ENCODE results near the gene PCBP3. TPM values are rescaled to one million over a fixed set of nuclear protein-coding genes. Genes with fewer than 3 reads are reported as not detected.

The PCBP3 gene
- total RNA-seq, 4 donors from 2014 or later = 0.13 to 0.26 TPM; not detected in 2

DNA sequence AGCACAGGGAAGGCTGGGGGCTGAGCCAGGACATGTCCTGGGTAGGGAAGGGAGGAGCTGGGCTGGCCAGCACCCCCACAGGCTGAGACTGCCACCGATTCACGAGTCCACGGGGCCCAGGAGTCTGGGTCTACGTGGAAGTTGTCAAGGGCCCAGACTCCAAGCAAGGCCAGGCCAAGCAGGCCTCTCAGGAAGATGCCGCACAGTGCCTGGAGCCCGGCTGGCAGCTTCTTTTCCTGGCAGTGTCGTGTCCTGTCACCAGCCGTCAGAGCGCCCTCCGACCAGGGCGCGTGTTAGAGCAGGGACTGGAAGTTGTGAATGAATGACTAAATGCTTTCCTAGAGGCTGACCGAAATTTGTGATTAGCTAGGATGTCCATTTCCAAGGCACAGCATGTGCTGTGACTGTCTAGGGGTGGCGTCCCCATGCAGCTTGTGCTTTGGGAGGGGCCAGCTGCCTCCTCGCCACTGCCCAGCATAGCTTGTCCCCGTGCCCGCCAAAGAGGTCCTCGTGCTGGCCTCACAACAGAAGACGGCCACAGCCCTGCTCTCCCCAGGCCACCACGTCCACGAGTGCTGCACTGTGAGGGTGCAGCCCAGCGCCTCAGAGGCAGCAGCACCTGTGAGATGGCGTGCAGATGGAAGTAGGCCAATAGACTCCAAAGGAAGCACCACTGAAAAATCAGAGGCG, 190.6 kb downstream of the PCBP3 start:
- DNase-seq (no peak), ATAC-seq (no peak)
- Histone ChIP-seq H3K4me3 (no peak overlapping the region), H3K36me3 (no peaks in the 10 kb centered on the region), H3K27ac (no peak overlapping the region), H3K4me1 (no peaks in the 10 kb centered on the region), H3K9me3 (no peaks in the 10 kb centered on the region), H3K27me3 (no peaks in the 10 kb centered on the region)
- intact Hi-C loops (cut with DNase I; ENCODE audit: low total_unique reads) = no loop called here
- TF ChIP-seq POLR2A (IDR thresholded peaks at IDR 0.05) = no peak
- TF ChIP-seq, protein P1, sequence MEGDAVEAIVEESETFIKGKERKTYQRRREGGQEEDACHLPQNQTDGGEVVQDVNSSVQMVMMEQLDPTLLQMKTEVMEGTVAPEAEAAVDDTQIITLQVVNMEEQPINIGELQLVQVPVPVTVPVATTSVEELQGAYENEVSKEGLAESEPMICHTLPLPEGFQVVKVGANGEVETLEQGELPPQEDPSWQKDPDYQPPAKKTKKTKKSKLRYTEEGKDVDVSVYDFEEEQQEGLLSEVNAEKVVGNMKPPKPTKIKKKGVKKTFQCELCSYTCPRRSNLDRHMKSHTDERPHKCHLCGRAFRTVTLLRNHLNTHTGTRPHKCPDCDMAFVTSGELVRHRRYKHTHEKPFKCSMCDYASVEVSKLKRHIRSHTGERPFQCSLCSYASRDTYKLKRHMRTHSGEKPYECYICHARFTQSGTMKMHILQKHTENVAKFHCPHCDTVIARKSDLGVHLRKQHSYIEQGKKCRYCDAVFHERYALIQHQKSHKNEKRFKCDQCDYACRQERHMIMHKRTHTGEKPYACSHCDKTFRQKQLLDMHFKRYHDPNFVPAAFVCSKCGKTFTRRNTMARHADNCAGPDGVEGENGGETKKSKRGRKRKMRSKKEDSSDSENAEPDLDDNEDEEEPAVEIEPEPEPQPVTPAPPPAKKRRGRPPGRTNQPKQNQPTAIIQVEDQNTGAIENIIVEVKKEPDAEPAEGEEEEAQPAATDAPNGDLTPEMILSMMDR (IDR thresholded peaks at IDR 0.05 in 4 of 5, conservative IDR thresholded peaks at IDR 0.05 in 1 of 5) = no peak
- in situ Hi-C loops (cut with MboI; ENCODE audit: low sequenced_read_pairs in 4 of 4) = no loop called here

DNA sequence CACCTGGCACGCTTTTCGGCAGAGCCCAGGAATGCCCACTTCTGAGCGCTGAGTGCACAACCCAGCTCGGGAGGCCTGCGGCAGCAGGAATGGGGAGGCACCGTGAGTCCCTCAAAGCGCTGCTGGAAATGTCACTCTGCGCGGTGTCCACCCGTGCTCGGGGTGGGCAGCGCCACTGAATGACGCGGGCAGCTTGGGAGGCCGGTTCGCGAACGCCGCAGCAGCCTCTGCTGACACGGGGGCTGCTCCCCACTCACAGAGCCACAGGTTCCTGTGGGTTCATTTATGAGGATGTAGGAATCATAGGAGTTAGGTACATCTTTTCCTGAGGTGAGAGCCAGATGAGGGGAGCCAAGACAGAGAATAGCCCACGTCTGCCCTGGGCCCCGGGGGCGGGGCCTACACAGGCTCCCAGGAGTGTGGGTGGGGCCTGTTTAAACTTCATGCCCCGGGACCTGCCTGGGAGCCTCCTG, 191.3 kb downstream of the PCBP3 start:
- no peaks in the 10 kb centered on the region for H3K9me3 ChIP-seq
- no peaks in the 10 kb centered on the region for H3K36me3 ChIP-seq
- ATAC-seq (no peak), DNase-seq (no peak)
- no peak for TF ChIP-seq POLR2A (IDR thresholded peaks at IDR 0.05)
- TF ChIP-seq, protein P1 (IDR thresholded peaks at IDR 0.05 in 4 of 5, conservative IDR thresholded peaks at IDR 0.05 in 1 of 5) = no peak
- in situ Hi-C loops (cut with MboI; ENCODE audit: low sequenced_read_pairs in 4 of 4) = no loop called here
- no peaks in the 10 kb centered on the region for H3K4me1 ChIP-seq
- intact Hi-C loops (cut with DNase I; ENCODE audit: low total_unique reads) = no loop called here
- H3K27me3 ChIP-seq = no peaks in the 10 kb centered on the region
- H3K4me3 ChIP-seq = no peak overlapping the region
- H3K27ac ChIP-seq = no peak overlapping the region

DNA sequence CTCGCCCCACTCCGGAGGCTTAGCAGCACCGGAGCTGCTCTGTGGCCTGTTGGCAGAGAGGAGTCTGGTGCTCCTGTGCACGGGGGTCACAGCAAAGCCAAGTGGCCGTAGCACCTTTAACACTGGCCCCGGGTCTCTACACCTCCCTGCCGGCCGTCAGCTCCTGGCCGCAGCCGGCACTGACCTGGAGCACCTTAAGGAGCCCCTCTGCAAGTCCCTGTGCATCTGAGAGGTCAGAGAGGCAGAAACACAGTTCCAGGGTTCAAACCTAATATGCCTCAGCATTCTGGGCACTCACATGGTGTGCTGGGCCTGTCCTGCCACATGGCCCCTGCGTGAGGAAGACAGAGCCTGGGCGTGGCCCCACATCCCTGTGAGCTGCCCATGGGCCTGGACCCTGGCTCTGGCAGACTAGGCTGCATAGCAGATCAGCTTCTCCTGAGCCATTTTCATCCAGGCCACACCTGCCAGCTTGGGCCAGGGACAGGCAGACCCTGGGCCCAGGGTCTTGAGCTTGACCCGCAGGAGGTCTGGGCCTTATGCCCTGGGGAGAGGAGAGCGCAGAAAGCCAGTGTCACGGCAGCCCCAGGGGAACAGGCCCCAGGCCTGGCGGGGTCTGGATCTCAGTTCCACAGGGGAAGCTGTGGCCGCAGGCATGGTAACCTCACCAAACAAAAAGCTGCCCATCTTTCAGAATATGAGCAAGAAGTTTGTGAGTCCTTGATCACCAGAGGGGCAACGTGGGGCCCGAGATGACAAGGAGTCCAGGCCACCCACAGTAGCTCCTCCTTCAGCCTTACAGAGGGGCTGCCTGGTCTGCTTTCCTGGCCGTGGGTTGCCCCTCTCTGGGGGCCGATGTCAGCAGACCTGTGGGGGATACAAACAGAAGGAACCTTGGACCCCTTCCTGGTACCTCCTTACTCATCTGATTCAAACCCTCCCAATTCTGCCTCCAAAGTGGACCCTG, 192.1 kb downstream of the PCBP3 start:
- Histone ChIP-seq H3K4me3 (no peak overlapping the region), H3K27ac (no peak overlapping the region), H3K27me3 (no peaks in the 10 kb centered on the region), H3K9me3 (no peaks in the 10 kb centered on the region), H3K36me3 (no peaks in the 10 kb centered on the region), H3K4me1 (no peaks in the 10 kb centered on the region)
- in situ Hi-C loops (cut with MboI; ENCODE audit: low sequenced_read_pairs in 4 of 4) (no loop called here), intact Hi-C loops (cut with DNase I; ENCODE audit: low total_unique reads) (no loop called here)
- TF ChIP-seq POLR2A (IDR thresholded peaks at IDR 0.05) = no peak
- TF ChIP-seq, protein P1 (IDR thresholded peaks at IDR 0.05 in 4 of 5, conservative IDR thresholded peaks at IDR 0.05 in 1 of 5) = no peak
- DNase-seq (no peak), ATAC-seq (no peak)

DNA sequence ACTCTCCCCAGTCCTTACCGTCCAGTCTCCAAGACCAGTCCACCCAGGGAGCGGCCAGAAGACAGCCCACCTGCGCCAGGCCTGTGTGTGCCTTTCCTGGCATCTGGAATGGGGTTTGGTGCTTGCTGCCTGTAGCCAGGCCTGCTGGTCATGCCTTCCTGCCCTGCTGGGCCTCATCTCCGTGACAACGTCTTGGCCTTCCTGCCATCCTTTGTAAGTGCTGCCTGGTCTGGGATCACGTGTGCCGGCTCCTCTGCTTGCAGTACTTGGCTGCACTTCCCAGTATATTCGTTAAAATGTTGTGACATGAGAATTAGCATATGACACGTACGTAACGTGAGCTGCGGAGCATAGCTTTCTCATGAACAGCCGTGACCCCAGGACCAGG, 192.7 kb downstream of the PCBP3 start:
- Histone ChIP-seq H3K4me3 (no peak overlapping the region), H3K4me1 (no peaks in the 10 kb centered on the region), H3K27ac (no peak overlapping the region), H3K9me3 (no peaks in the 10 kb centered on the region), H3K27me3 (peaks cover 0 to 6% (median 0%) of the 10 kb centered on the region in 3 donors), H3K36me3 (no peaks in the 10 kb centered on the region)
- ATAC-seq = no peak
- intact Hi-C loops (cut with DNase I; ENCODE audit: low total_unique reads) = no loop called here
- in situ Hi-C loops (cut with MboI; ENCODE audit: low sequenced_read_pairs in 4 of 4) = no loop called here
- no peak for DNase-seq
- TF ChIP-seq, protein P1 (IDR thresholded peaks at IDR 0.05 in 4 of 5, conservative IDR thresholded peaks at IDR 0.05 in 1 of 5) = no peak
- no peak for TF ChIP-seq POLR2A (IDR thresholded peaks at IDR 0.05)

Measured in gastrocnemius medialis (tissue), 4 donors.